GM19455 (cell line): ENCODE results near the gene KIF3C.
A peak's percentile ranks its signal among the peaks of the same experiment; 100 is the strongest.
"Not testable (repeated sequence)": the region's sequence is repeated elsewhere in the genome, so short reads cannot be mapped to it uniquely, and the experiment has no call there.

ENCODE experiments used
- ATAC-seq: cut with Tn5 transposase; IDR thresholded peaks from one replicate; pipeline ENCODE4 v1.9.1; 2021; ENCODE audit not compliant: unreplicated experiment

The KIF3C gene

GRCh38 chr2:26000561-26001082, 18.3 kb upstream of the KIF3C start:
- no peak for ATAC-seq

- ATAC-seq, result not testable (repeated sequence)
These were observed 17.1 kb upstream of the KIF3C start for GRCh38 chr2:25999406-25999805.

GRCh38 chr2:25998816-25999383, 16.6 kb upstream of the KIF3C start:
- not testable (repeated sequence) for ATAC-seq

DNA sequence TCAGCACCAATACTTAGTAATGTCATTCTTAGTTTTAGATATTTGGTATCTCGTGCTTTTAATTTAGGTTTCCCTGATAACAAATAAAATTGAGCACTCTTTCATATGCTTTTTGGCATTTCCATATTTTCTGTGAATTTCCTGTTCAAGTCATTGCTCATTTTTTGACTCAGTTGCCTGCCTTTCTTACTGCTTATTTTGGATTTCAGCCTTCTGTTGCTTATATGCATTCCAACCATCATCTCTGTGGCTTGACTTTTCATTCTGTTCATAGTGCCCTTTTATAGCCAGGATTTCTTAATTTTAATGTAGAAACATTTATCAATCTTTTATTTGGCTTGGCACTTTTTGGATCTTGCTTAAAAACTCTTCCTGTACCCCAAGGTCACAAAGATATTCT, 14.5 kb upstream of the KIF3C start:
- ATAC-seq, result no peak

- ATAC-seq, result no peak
These were observed 12.2 kb upstream of the KIF3C start for GRCh38 chr2:25994509-25994908.

DNA sequence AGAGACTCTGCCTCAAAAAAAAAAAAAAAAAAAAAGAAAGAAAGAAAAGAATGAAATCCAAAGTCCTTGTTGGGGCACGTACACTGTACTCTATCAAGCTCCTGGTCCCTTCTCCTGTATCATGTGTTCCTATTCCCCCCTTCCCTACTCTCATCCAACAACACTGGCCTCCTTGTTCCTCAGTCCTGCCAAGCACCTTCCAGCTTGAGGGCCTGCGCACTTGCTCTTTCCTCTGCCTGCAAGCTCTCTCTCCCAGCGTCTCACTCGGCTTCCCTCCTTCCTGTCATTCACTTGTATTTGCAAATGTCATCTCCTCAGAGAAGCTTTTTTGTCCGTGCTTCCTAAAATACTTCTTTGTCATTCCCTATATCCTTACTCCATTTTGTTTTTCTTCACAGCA, 10.8 kb upstream of the KIF3C start:
- ATAC-seq, result no peak

DNA sequence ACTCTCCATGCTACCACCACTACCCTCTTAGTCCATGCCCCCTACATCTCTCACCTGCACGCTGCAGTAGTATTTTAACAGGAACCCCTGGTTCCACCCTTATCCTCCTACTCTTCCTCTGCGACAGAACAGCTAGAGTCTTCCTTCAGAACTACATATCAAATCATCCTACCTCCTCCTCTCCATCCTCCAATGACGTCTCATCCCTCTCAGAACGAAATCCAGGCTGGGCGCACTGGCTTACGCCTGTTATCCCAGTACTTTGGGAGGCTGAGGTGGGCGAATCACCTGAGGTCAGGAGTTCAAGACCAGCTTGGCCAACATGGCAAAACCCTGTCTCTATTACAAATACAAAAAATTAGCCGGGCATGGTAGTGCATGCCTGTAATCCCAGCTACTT, 10.3 kb upstream of the KIF3C start:
- ATAC-seq, result no peak

- ATAC-seq, result no peak
These were observed 9.7 kb upstream of the KIF3C start for GRCh38 chr2:25991965-25992364.

- no peak for ATAC-seq
These were observed 6.9 kb upstream of the KIF3C start for GRCh38 chr2:25989154-25989553.

- ATAC-seq, result no peak
These were observed 5.8 kb upstream of the KIF3C start for GRCh38 chr2:25988134-25988533.

GRCh38 chr2:25983735-25984134, 1.4 kb upstream of the KIF3C start:
- ATAC-seq, result no peak

DNA sequence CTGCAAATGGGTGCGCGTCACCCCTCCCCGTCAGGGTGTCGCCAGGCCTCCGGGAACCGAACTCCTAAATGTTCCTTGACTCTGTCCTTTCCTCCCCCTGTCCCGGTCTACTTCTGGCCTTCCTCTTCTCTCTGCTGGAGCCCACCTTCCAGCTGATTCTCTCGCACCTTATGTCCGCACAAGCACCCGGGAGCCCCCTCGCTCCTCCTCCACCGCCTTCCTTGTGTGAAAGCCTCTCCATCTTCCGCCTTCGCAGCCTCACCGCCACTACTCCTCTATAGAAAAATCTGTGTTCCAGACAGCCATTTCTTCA, 627 bp upstream of the KIF3C start:
- no peak for ATAC-seq

GRCh38 chr2:25981596-25982272, 563 bp downstream of the KIF3C start:
- peak; percentile 15 for ATAC-seq

- no peak for ATAC-seq
These were observed 1.3 kb downstream of the KIF3C start for GRCh38 chr2:25980951-25981350.

GRCh38 chr2:25980076-25980887, 2.0 kb downstream of the KIF3C start:
- ATAC-seq, result no peak

- ATAC-seq, result no peak
These were observed 3.3 kb downstream of the KIF3C start for GRCh38 chr2:25979001-25979400.

DNA sequence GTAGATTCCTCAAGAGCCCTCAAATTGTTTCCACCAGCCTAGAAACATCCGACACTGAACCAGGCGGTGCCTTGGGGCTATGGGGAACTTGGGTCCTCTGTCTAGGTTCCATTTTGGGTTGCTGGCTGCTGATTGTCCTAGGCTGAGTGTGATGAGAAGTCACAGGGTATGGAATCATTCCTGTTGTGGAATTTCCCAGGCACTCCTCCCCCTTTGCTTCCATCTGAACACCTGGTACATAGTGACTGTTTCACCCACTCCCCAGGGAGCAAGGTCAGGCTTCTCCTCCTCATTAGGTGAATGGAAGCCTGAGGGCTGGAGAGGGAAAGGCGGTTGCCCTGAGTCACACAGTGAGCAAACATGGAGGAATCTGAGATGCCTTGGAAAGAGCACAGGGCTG, 4.5 kb downstream of the KIF3C start:
- no peak for ATAC-seq

DNA sequence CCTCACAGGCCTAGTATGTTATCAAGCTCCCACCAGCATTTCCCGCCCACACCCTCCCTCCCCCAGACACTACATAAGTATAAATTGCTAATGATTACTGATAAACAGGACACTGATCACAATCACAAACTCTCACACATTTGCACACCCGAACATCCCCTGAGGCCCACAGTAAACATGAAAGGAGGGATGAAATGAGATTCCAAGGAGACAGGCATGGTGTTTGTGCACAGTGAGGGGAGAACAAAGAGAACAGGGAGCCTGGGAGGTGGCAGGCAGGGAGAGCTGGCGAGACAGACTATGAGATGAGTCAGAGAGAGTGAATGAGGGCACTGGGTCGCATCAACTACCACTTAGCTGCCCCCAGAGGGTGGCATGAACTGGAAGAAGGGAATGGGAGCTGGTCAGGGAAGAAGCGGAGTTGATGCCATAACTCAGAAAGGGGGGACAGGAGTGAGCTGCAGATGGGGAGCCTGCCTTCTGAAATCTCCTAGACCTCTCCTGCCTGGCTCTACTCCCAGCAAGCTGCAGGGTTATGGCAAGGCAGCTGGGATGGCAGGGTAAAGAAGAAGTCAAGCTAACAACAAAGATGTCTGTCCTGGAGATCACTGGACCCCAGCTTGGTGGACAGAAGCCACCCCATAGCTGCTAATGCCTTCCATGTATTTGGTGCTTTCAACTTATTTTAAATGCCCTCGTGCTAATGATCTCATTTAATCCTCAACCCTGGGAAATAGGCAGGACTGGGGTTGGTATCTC, 5.1 kb downstream of the KIF3C start:
- no peak for ATAC-seq

- ATAC-seq, result no peak
These were observed 10.1 kb downstream of the KIF3C start for GRCh38 chr2:25972049-25972823.

DNA sequence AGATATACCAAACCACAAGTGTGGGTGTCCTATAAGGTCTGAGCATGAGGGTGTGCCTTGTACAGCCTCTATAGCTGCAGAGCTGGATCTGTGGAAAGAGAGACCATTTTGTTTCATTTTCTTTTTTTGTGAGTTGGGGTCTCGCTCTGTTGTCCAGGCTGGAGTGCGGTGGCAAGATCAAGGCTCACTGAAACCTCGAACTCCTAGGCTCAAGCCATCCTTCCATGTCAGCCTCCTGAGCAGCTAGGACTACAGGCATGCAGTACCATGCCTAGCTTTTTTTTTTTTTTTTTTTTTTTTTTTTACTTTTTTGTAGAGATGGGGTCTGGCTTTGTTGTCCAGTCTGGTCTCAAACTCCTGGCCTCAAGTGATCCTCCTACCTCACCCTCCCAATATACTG, 10.7 kb downstream of the KIF3C start:
- no peak for ATAC-seq
